MCF 10A (cell line): ENCODE measurements around the gene CNTNAP2. TPM values are rescaled to one million over a fixed set of nuclear protein-coding genes. Genes with fewer than 3 reads are reported as not detected.

ENCODE experiments used
- BruUV-seq: library from RNA; stranded (reverse); fragments of 400-500 nt; replicated peaks from 2 replicates; lab custom pipeline; 2021; lab: Mats Ljungman, UMichigan
- CTCF ChIA-PET: fragments of 300-600 bp; sonication (Branson Sonifier 250); formaldehyde crosslinking; extraction: SDS; loops from one replicate; lab custom pipeline; 2021; ENCODE audit warnings: antibody characterized with exemption, inconsistent platforms; lab: Yijun Ruan, JAX
- POLR2A ChIA-PET: fragments of 300-600, 350-650 bp; sonication (Branson Sonifier 250); formaldehyde crosslinking; extraction: SDS; loops from one replicate; lab custom pipeline; 2020; ENCODE audit warnings: antibody characterized with exemption, inconsistent platforms; lab: Yijun Ruan, JAX
- DNase-seq: peaks from one replicate; pipeline ENCODE4 v3.0.0-alpha.2; 2018; ENCODE audit not compliant: unreplicated experiment
- H3K27ac Mint-ChIP-seq: one replicate; pipeline ENCODE4 v1.8.0; 2022; ENCODE audit warnings: mild to moderate bottlenecking, low read depth, mixed read lengths; ENCODE audit not compliant: unreplicated experiment
- H3K27me3 Mint-ChIP-seq: one replicate; pipeline ENCODE4 v1.8.0; 2022; ENCODE audit warnings: mixed read lengths; ENCODE audit not compliant: insufficient read depth, unreplicated experiment
- H3K36me3 Mint-ChIP-seq: one replicate; pipeline ENCODE4 v1.8.0; 2022; ENCODE audit warnings: mild to moderate bottlenecking, moderate library complexity, mixed read lengths; ENCODE audit not compliant: insufficient read depth, unreplicated experiment
- H3K4me1 Mint-ChIP-seq: one replicate; pipeline ENCODE4 v1.8.0; 2022; ENCODE audit warnings: mixed read lengths; ENCODE audit not compliant: insufficient read depth, unreplicated experiment
- H3K4me3 Mint-ChIP-seq: one replicate; pipeline ENCODE4 v1.8.0; 2022; ENCODE audit warnings: mild to moderate bottlenecking, moderate library complexity, mixed read lengths; ENCODE audit not compliant: unreplicated experiment
- H3K9me3 Mint-ChIP-seq: one replicate; pipeline ENCODE4 v1.8.0; 2022; ENCODE audit warnings: mixed read lengths; ENCODE audit not compliant: unreplicated experiment
- CTCF ChIP-seq: fragments of 200-600 bp; IDR thresholded peaks from one replicate; pipeline ENCODE4 v1.8.0; 2022; ENCODE audit warnings: antibody characterized with exemption, mild to moderate bottlenecking; ENCODE audit not compliant: unreplicated experiment
- intact Hi-C: fragments of 100-400 bp; cut with micrococcal nuclease; formaldehyde crosslinking; loops from 2 replicates; pipeline ENCODE4 v1.14.1; 2022
- total RNA-seq: library from RNA; stranded (reverse); gene quantifications from 2 replicates; pipeline ENCODE4 v1.2.3, GENCODE V29; 2022

Gene CNTNAP2
- total RNA-seq, 1 experiment from 2014 or later = 1.1 TPM

- Mint-ChIP-seq H3K36me3 (no peaks in the 10 kb centered on the region), H3K4me1 (no peaks in the 10 kb centered on the region), H3K4me3 (no peak overlapping the region), H3K27ac (no peak overlapping the region), H3K9me3 (no peaks in the 10 kb centered on the region), H3K27me3 (peaks cover 7% of the 10 kb centered on the region)
- DNase-seq = no peak
- no TSS peak for BruUV-seq
- no peak for TF ChIP-seq CTCF
- POLR2A ChIA-PET = no interaction called here
- intact Hi-C loops = no loop called here
- CTCF ChIA-PET = no interaction called here
These were observed 1851.5 kb downstream of the CNTNAP2 start for GRCh38 chr7:147968046-147968610.

GRCh38 chr7:147971606-147972110 lies 1855.1 kb downstream of the CNTNAP2 start:
- intact Hi-C loops = no loop called here
- TF ChIP-seq CTCF = no peak
- no TSS peak for BruUV-seq
- Mint-ChIP-seq H3K4me1 (no peaks in the 10 kb centered on the region), H3K27me3 (no peaks in the 10 kb centered on the region), H3K4me3 (no peak overlapping the region), H3K9me3 (no peaks in the 10 kb centered on the region), H3K36me3 (no peaks in the 10 kb centered on the region), H3K27ac (no peak overlapping the region)
- ChIA-PET CTCF (no interaction called here), POLR2A (no interaction called here)
- no peak for DNase-seq

- CTCF ChIA-PET = no interaction called here
- no peak overlapping the region for H3K4me3 Mint-ChIP-seq
These were observed 1861.6 kb downstream of the CNTNAP2 start for GRCh38 chr7:147978201-147978600.

GRCh38 chr7:147978651-147979050 lies 1862.0 kb downstream of the CNTNAP2 start:
- peaks cover 5% of the 10 kb centered on the region for H3K9me3 Mint-ChIP-seq
- intact Hi-C loops = no loop called here
- ChIA-PET POLR2A (no interaction called here), CTCF (no interaction called here)
- no peaks in the 10 kb centered on the region for H3K4me1 Mint-ChIP-seq
- no peak overlapping the region for H3K4me3 Mint-ChIP-seq
- no peak overlapping the region for H3K27ac Mint-ChIP-seq
- no TSS peak for BruUV-seq
- no peaks in the 10 kb centered on the region for H3K36me3 Mint-ChIP-seq
- no peaks in the 10 kb centered on the region for H3K27me3 Mint-ChIP-seq
- no peak for TF ChIP-seq CTCF
- DNase-seq = no peak

More at GRCh38 chr7:147978201-147978600, 1861.6 kb downstream of the CNTNAP2 start:
- H3K4me1 Mint-ChIP-seq = no peaks in the 10 kb centered on the region
- peaks cover under 1% of the 10 kb centered on the region for H3K9me3 Mint-ChIP-seq
- H3K27me3 Mint-ChIP-seq = no peaks in the 10 kb centered on the region
- TF ChIP-seq CTCF = no peak
- DNase-seq = no peak
- BruUV-seq = no TSS peak
- H3K36me3 Mint-ChIP-seq = no peaks in the 10 kb centered on the region
- POLR2A ChIA-PET = no interaction called here
- no peak overlapping the region for H3K27ac Mint-ChIP-seq
- intact Hi-C loops = no loop called here
